HepG2 (cell line): Measurements from ENCODE around the gene GTF2E1. TPM values are rescaled to one million over a fixed set of nuclear protein-coding genes. Genes with fewer than 3 reads are reported as not detected.

Experiments used
- ELF1 ChIP-seq: sonication (generic); formaldehyde crosslinking; IDR thresholded peaks from 2 replicates; pipeline ENCODE4 v1.4.0; 2020; ENCODE audit warnings: missing genetic modification reagents
- GFI1 ChIP-seq: sonication (generic); formaldehyde crosslinking; IDR thresholded peaks from 2 replicates; pipeline ENCODE4 v1.5.0; 2020; ENCODE audit warnings: missing genetic modification reagents, mild to moderate bottlenecking, borderline replicate concordance
- IKZF4 ChIP-seq: sonication (generic); formaldehyde crosslinking; IDR thresholded peaks from 2 replicates; pipeline ENCODE4 v1.5.1; 2020; ENCODE audit warnings: borderline replicate concordance, mild to moderate bottlenecking, low read depth, missing genetic modification reagents; ENCODE audit errors: not compliant biosample characterization
- KDM2A ChIP-seq: sonication (generic); formaldehyde crosslinking; IDR thresholded peaks from 2 replicates; pipeline ENCODE4 v1.4.0; 2020; ENCODE audit warnings: low read depth, missing genetic modification reagents, borderline replicate concordance
- KDM5B ChIP-seq: sonication (generic); formaldehyde crosslinking; IDR thresholded peaks from 2 replicates; pipeline ENCODE4 v1.4.0; 2020; ENCODE audit warnings: missing genetic modification reagents, mild to moderate bottlenecking, borderline replicate concordance
- SIN3B ChIP-seq: fragments of 150-350 bp; IDR thresholded peaks from 2 replicates; pipeline ENCODE4 v1.6.1; 2014; ENCODE audit warnings: low read length
- YEATS4 ChIP-seq: sonication (generic); formaldehyde crosslinking; IDR thresholded peaks from 2 replicates; pipeline ENCODE4 v1.4.0; 2020; ENCODE audit warnings: missing genetic modification reagents, borderline replicate concordance
- YY1 ChIP-seq: IDR thresholded peaks from 2 replicates; pipeline ENCODE4 v1.6.1; 2011; ENCODE audit warnings: low read length, low read depth, moderate library complexity, mild to moderate bottlenecking; ENCODE audit not compliant: insufficient read depth, insufficient replicate concordance
- ZNF143 ChIP-seq: sonication (generic); formaldehyde crosslinking; IDR thresholded peaks from 2 replicates; pipeline ENCODE4 v1.4.0; 2020; ENCODE audit warnings: missing genetic modification reagents
- ZNF652 ChIP-seq: IDR thresholded peaks from 2 replicates; pipeline ENCODE4 v1.6.1; 2016; ENCODE audit warnings: low read depth, borderline replicate concordance
- polyA plus RNA-seq, 8 experiments: library from polyadenylated mRNA; depleted of rRNA in 3 of 8; stranded (reverse) in 7 of 8; unstranded in 1 of 8; fragments of >200 nt; fragmentation: Illumina TruSeq in 4 of 8; extraction: Trizol in 4 of 8; gene quantifications; 2 replicates each; pipeline versions ENCODE4 v1.2.1 to v1.2.3, GENCODE V29; 2011 to 2016; ENCODE audit warnings: low read depth in 4 of 8, missing spikeins in 1 of 8, mixed read lengths in 1 of 8; ENCODE audit not compliant: insufficient read depth in 1 of 8
- total RNA-seq, 5 experiments: library from RNA; depleted of rRNA; stranded (reverse); fragments of >200 nt; fragmentation: Illumina TruSeq; extraction: Trizol; gene quantifications; 2 replicates each; pipeline ENCODE4 v1.2.3, GENCODE V29; 2016; ENCODE audit warnings: low read depth in 1 of 5
- TF ChIP-seq, protein P1 (sequence below): sonication (generic); formaldehyde crosslinking; IDR thresholded peaks from 2 replicates; pipeline ENCODE4 v1.5.1; 2020; ENCODE audit warnings: mild to moderate bottlenecking, missing genetic modification reagents, moderate library complexity
- TF ChIP-seq, protein P2 (sequence below): sonication (generic); formaldehyde crosslinking; IDR thresholded peaks from 2 replicates; pipeline ENCODE4 v1.4.0; 2020; ENCODE audit warnings: missing genetic modification reagents
- TF ChIP-seq, protein P3 (sequence below): sonication (generic); formaldehyde crosslinking; conservative IDR thresholded peaks from 2 replicates; pipeline ENCODE4 v1.4.0; 2020; ENCODE audit warnings: mild to moderate bottlenecking, missing genetic modification reagents, moderate library complexity

The GTF2E1 gene
- total and polyA plus RNA-seq, 2 of the 13 experiments (the other 11 are each of a cell fraction or from before 2014, with no cell fraction given) = 7.7 to 21.5 TPM

DNA sequence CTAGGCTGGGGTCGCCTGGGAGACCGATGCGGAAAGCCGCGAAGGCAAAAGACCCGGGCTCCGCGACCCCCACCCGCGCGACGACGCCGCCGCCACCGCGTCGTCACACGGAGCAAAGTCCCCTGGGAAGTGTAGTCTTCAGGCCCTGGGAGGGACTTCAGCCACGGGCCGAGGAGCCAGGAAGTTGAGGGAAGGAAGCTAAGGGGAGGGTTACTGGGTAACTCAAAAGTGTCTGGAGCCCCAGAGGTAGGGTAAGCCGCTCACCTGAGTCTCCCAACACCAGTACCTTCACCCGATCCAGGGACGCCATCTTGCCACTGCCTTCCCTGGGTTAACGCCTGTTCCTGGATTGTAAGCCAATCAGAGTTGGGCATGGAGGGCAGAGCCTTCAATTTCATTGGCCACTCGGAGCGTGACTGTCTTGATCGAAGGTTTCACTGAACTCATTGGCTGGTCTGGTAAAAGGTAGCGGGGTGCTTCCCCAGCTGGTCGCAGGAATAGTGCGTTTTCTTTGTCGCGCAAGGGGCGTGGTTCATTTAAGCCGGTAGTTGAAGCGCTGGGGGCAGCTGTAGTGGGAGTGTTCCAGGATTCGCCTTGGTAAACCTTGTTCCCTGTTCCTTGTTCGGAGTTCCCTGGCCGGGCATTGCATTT, at the start of gene GTF2E1, which contains the start of gene RABL3 (continued):
- 0 out of 2 replicates have a peak, but pooled peaks have one; percentile 3 for TF ChIP-seq ZNF652
- peak; percentile 47 for TF ChIP-seq KDM5B (CRISPR knock-in tag)
- TF ChIP-seq, protein P1, sequence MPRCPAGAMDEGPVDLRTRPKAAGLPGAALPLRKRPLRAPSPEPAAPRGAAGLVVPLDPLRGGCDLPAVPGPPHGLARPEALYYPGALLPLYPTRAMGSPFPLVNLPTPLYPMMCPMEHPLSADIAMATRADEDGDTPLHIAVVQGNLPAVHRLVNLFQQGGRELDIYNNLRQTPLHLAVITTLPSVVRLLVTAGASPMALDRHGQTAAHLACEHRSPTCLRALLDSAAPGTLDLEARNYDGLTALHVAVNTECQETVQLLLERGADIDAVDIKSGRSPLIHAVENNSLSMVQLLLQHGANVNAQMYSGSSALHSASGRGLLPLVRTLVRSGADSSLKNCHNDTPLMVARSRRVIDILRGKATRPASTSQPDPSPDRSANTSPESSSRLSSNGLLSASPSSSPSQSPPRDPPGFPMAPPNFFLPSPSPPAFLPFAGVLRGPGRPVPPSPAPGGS (CRISPR knock-in tag) = no peak
- peak; percentile 87 for TF ChIP-seq ELF1
- TF ChIP-seq, protein P2, sequence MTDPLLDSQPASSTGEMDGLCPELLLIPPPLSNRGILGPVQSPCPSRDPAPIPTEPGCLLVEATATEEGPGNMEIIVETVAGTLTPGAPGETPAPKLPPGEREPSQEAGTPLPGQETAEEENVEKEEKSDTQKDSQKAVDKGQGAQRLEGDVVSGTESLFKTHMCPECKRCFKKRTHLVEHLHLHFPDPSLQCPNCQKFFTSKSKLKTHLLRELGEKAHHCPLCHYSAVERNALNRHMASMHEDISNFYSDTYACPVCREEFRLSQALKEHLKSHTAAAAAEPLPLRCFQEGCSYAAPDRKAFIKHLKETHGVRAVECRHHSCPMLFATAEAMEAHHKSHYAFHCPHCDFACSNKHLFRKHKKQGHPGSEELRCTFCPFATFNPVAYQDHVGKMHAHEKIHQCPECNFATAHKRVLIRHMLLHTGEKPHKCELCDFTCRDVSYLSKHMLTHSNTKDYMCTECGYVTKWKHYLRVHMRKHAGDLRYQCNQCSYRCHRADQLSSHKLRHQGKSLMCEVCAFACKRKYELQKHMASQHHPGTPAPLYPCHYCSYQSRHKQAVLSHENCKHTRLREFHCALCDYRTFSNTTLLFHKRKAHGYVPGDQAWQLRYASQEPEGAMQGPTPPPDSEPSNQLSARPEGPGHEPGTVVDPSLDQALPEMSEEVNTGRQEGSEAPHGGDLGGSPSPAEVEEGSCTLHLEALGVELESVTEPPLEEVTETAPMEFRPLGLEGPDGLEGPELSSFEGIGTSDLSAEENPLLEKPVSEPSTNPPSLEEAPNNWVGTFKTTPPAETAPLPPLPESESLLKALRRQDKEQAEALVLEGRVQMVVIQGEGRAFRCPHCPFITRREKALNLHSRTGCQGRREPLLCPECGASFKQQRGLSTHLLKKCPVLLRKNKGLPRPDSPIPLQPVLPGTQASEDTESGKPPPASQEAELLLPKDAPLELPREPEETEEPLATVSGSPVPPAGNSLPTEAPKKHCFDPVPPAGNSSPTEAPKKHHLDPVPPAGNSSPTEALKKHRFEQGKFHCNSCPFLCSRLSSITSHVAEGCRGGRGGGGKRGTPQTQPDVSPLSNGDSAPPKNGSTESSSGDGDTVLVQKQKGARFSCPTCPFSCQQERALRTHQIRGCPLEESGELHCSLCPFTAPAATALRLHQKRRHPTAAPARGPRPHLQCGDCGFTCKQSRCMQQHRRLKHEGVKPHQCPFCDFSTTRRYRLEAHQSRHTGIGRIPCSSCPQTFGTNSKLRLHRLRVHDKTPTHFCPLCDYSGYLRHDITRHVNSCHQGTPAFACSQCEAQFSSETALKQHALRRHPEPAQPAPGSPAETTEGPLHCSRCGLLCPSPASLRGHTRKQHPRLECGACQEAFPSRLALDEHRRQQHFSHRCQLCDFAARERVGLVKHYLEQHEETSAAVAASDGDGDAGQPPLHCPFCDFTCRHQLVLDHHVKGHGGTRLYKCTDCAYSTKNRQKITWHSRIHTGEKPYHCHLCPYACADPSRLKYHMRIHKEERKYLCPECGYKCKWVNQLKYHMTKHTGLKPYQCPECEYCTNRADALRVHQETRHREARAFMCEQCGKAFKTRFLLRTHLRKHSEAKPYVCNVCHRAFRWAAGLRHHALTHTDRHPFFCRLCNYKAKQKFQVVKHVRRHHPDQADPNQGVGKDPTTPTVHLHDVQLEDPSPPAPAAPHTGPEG (CRISPR knock-in tag) = peak; percentile 37; the same call in 1 of the 2 replicates
- TF ChIP-seq YY1 = peak; percentile 97
- peak; percentile 95 for TF ChIP-seq YEATS4
- TF ChIP-seq GFI1 (CRISPR knock-in tag) = no peak
- peak; percentile 60 for TF ChIP-seq IKZF4
- peak; percentile 93 for TF ChIP-seq ZNF143 (CRISPR knock-in tag)
- peak; percentile 61; the same call in 1 of the 2 replicates for TF ChIP-seq KDM2A (CRISPR knock-in tag)
- TF ChIP-seq SIN3B = peak; percentile 87
- TF ChIP-seq, protein P3, sequence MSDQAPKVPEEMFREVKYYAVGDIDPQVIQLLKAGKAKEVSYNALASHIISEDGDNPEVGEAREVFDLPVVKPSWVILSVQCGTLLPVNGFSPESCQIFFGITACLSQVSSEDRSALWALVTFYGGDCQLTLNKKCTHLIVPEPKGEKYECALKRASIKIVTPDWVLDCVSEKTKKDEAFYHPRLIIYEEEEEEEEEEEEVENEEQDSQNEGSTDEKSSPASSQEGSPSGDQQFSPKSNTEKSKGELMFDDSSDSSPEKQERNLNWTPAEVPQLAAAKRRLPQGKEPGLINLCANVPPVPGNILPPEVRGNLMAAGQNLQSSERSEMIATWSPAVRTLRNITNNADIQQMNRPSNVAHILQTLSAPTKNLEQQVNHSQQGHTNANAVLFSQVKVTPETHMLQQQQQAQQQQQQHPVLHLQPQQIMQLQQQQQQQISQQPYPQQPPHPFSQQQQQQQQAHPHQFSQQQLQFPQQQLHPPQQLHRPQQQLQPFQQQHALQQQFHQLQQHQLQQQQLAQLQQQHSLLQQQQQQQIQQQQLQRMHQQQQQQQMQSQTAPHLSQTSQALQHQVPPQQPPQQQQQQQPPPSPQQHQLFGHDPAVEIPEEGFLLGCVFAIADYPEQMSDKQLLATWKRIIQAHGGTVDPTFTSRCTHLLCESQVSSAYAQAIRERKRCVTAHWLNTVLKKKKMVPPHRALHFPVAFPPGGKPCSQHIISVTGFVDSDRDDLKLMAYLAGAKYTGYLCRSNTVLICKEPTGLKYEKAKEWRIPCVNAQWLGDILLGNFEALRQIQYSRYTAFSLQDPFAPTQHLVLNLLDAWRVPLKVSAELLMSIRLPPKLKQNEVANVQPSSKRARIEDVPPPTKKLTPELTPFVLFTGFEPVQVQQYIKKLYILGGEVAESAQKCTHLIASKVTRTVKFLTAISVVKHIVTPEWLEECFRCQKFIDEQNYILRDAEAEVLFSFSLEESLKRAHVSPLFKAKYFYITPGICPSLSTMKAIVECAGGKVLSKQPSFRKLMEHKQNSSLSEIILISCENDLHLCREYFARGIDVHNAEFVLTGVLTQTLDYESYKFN (CRISPR knock-in tag) = 0 out of 2 replicates have a peak, but pooled peaks have one; percentile 34
- TF ChIP-seq, all 625 proteins: peak for 188
